Peyer's patch (tissue), 4 donors: ENCODE results near the gene ZNF519. TPM values are rescaled to one million over a fixed set of nuclear protein-coding genes. Genes with fewer than 3 reads are reported as not detected.

Experiments used
- DNase-seq, 3 donors: peaks; one replicate each; pipeline ENCODE4 v3.0.0-alpha.2; 2017 to 2019
- H3K27ac ChIP-seq, 4 donors: fragments of 200-600 bp; sonication (generic); one replicate each; pipeline ENCODE4 v1.5.1; 2016 to 2019
- H3K27me3 ChIP-seq, 2 donors: fragments of 200-600 bp; sonication (generic); one replicate each; pipeline ENCODE4 v1.5.1; 2019
- H3K36me3 ChIP-seq, 3 donors: fragments of 200-600 bp; sonication (generic); one replicate each; pipeline ENCODE4 v1.5.1; 2016 to 2019
- H3K4me1 ChIP-seq, 4 donors: fragments of 200-600 bp; sonication (generic); one replicate each; pipeline ENCODE4 v1.5.1; 2016 to 2019
- H3K4me3 ChIP-seq, 4 donors: fragments of 200-600 bp; sonication (generic); 1 replicate in 3 of 4; 2 replicates in 1 of 4; pipeline ENCODE4 v1.5.1; 2016 to 2019; ENCODE audit warnings: mild to moderate bottlenecking in 1 of 4
- H3K9me3 ChIP-seq, 4 donors: fragments of 200-600 bp; sonication (generic); one replicate each; pipeline ENCODE4 v1.5.1; 2016 to 2019; ENCODE audit warnings: mild to moderate bottlenecking in 1 of 4
- CTCF ChIP-seq, 6 experiments: fragments of 450-650 bp in 4 of 6; fragments of 200-600 bp in 2 of 6; sonication (generic) in 1 of 6; IDR thresholded peaks; one replicate each; pipeline ENCODE4 v1.5.1; 2017 to 2019; ENCODE audit warnings: antibody characterized with exemption in 6 of 6, mild to moderate bottlenecking in 3 of 6, moderate library complexity in 1 of 6
- POLR2A ChIP-seq, 2 donors: fragments of 450-650 bp; IDR thresholded peaks; one replicate each; pipeline ENCODE4 v1.5.1; 2017; ENCODE audit warnings: antibody characterized with exemption in 2 of 2, mild to moderate bottlenecking in 2 of 2, moderate library complexity in 2 of 2
- total RNA-seq, 4 donors: library from RNA; depleted of rRNA; stranded (reverse); fragments of >200 nt; gene quantifications; one replicate each; pipeline ENCODE4 v1.1.0, GENCODE V29; 2016

ZNF519 gene
- total RNA-seq, 4 donors from 2014 or later = 1.9 to 10.7 (median 3.3) TPM

GRCh38 chr18:14122097-14122496, 10.1 kb downstream of the ZNF519 start:
- H3K27ac ChIP-seq = no peak overlapping the region
- H3K9me3 ChIP-seq = no peaks in the 10 kb centered on the region
- H3K36me3 ChIP-seq = no peaks in the 10 kb centered on the region
- DNase-seq = no peak
- H3K4me3 ChIP-seq = no peak overlapping the region
- no peak for TF ChIP-seq CTCF (IDR thresholded peaks at IDR 0.05)
- TF ChIP-seq POLR2A (IDR thresholded peaks at IDR 0.05) = no peak
- no peaks in the 10 kb centered on the region for H3K27me3 ChIP-seq
- H3K4me1 ChIP-seq = no peaks in the 10 kb centered on the region

- Histone ChIP-seq H3K27me3 (no peaks in the 10 kb centered on the region), H3K27ac (no peak overlapping the region), H3K4me3 (no peak overlapping the region), H3K36me3 (no peaks in the 10 kb centered on the region), H3K9me3 (peaks cover 0 to 3% (median 0%) of the 10 kb centered on the region in 4 donors), H3K4me1 (no peaks in the 10 kb centered on the region)
- no peak for DNase-seq
- TF ChIP-seq POLR2A (IDR thresholded peaks at IDR 0.05) (no peak), CTCF (IDR thresholded peaks at IDR 0.05) (no peak)
These were observed 11.3 kb downstream of the ZNF519 start for GRCh38 chr18:14120926-14121325.

GRCh38 chr18:14117606-14118005, 14.6 kb downstream of the ZNF519 start:
- no peaks in the 10 kb centered on the region for H3K27me3 ChIP-seq
- no peak overlapping the region for H3K4me3 ChIP-seq
- no peak for DNase-seq
- no peaks in the 10 kb centered on the region for H3K36me3 ChIP-seq
- peaks cover 0 to 3% (median 0%) of the 10 kb centered on the region in 4 donors for H3K9me3 ChIP-seq
- no peak overlapping the region for H3K27ac ChIP-seq
- TF ChIP-seq CTCF (IDR thresholded peaks at IDR 0.05) = no peak
- TF ChIP-seq POLR2A (IDR thresholded peaks at IDR 0.05) = no peak
- no peaks in the 10 kb centered on the region for H3K4me1 ChIP-seq

GRCh38 chr18:14106906-14107305, 25.3 kb downstream of the ZNF519 start:
- Histone ChIP-seq H3K9me3 (peaks cover 0 to 8% (median 0%) of the 10 kb centered on the region in 4 donors), H3K4me3 (no peak overlapping the region), H3K27ac (no peak overlapping the region), H3K4me1 (no peaks in the 10 kb centered on the region), H3K27me3 (no peaks in the 10 kb centered on the region), H3K36me3 (no peaks in the 10 kb centered on the region)
- TF ChIP-seq CTCF (IDR thresholded peaks at IDR 0.05) (no peak), POLR2A (IDR thresholded peaks at IDR 0.05) (no peak)
- DNase-seq = no peak

GRCh38 chr18:14104906-14105748, 27.1 kb downstream of the ZNF519 start:
- Histone ChIP-seq H3K36me3 (no peaks in the 10 kb centered on the region), H3K9me3 (peaks cover 0 to 8% (median 0%) of the 10 kb centered on the region in 4 donors), H3K27me3 (no peaks in the 10 kb centered on the region), H3K4me3 (no peak overlapping the region), H3K27ac (no peak overlapping the region), H3K4me1 (no peaks in the 10 kb centered on the region)
- no peak for DNase-seq
- TF ChIP-seq POLR2A (IDR thresholded peaks at IDR 0.05) (no peak), CTCF (IDR thresholded peaks at IDR 0.05) (no peak)
